Mesenchymal stem cell (in vitro differentiated cells and primary cell): Measurements from ENCODE around the gene NRG3.

Source experiments
- DNase-seq: peaks from one replicate; pipeline ENCODE4 v3.0.0-alpha.2; 2013
- H2AFZ ChIP-seq: one replicate; pipeline ENCODE4 v1.6.1; 2013; ENCODE audit warnings: low read depth, mild to moderate bottlenecking, control low read depth, inconsistent platforms, low read length, moderate library complexity
- H2AK5ac ChIP-seq: 2 replicates; pipeline ENCODE4 v1.6.1; 2013; ENCODE audit warnings: low read length, moderate library complexity, mild to moderate bottlenecking, inconsistent platforms; ENCODE audit not compliant: severe bottlenecking
- H2BK120ac ChIP-seq: one replicate; pipeline ENCODE4 v1.6.1; 2013; ENCODE audit warnings: low read depth, mild to moderate bottlenecking, inconsistent platforms, low read length, moderate library complexity
- H2BK12ac ChIP-seq, 2 experiments: one replicate each; pipeline ENCODE4 v1.6.1; 2013; ENCODE audit warnings: inconsistent platforms in 2 of 2, low read length in 2 of 2, mild to moderate bottlenecking in 2 of 2, moderate library complexity in 2 of 2, control low read depth in 1 of 2
- H2BK15ac ChIP-seq: one replicate; pipeline ENCODE4 v1.6.1; 2013; ENCODE audit warnings: mild to moderate bottlenecking, low read depth, inconsistent platforms; ENCODE audit not compliant: poor library complexity, severe bottlenecking
- H2BK5ac ChIP-seq: 2 replicates; pipeline ENCODE4 v1.6.1; 2013; ENCODE audit warnings: low read depth, mild to moderate bottlenecking, low read length, control low read depth, inconsistent platforms; ENCODE audit not compliant: poor library complexity, severe bottlenecking
- H3K14ac ChIP-seq, 2 experiments: one replicate each; pipeline ENCODE4 v1.6.1; 2013; ENCODE audit warnings: inconsistent platforms in 2 of 2, low read length in 2 of 2, control low read depth in 1 of 2, mild to moderate bottlenecking in 1 of 2, moderate library complexity in 1 of 2
- H3K18ac ChIP-seq, 2 experiments: one replicate each; pipeline ENCODE4 v1.6.1; 2013; ENCODE audit warnings: inconsistent platforms in 2 of 2, low read length in 2 of 2, control low read depth in 1 of 2, low read depth in 1 of 2, mild to moderate bottlenecking in 1 of 2
- H3K23ac ChIP-seq, 2 experiments: one replicate each; pipeline ENCODE4 v1.6.1; 2013; ENCODE audit warnings: inconsistent platforms in 2 of 2, low read length in 2 of 2, mild to moderate bottlenecking in 2 of 2, moderate library complexity in 2 of 2, control low read depth in 1 of 2
- H3K27ac ChIP-seq: 2 replicates; pipeline ENCODE4 v1.5.1; 2013; ENCODE audit warnings: mild to moderate bottlenecking, moderate library complexity, low read length, control low read depth, inconsistent platforms; ENCODE audit not compliant: poor library complexity, severe bottlenecking
- H3K27me3 ChIP-seq, 2 experiments: 2 replicates each; pipeline versions ENCODE4 v1.6.1 to v1.7.0; 2013; ENCODE audit warnings: low read length in 2 of 2, mild to moderate bottlenecking in 2 of 2, moderate library complexity in 2 of 2, control low read depth in 1 of 2, inconsistent platforms in 1 of 2; ENCODE audit not compliant: control insufficient read depth in 1 of 2, insufficient read depth in 1 of 2
- H3K36me3 ChIP-seq, 2 experiments: 2 replicates each; pipeline versions ENCODE4 v1.6.1 to v1.7.0; 2013; ENCODE audit warnings: low read length in 2 of 2, control low read depth in 1 of 2, inconsistent platforms in 1 of 2, low read depth in 1 of 2, mild to moderate bottlenecking in 1 of 2; ENCODE audit not compliant: insufficient read depth in 2 of 2, control insufficient read depth in 1 of 2
- H3K4ac ChIP-seq, 2 experiments: one replicate each; pipeline ENCODE4 v1.6.1; 2013; ENCODE audit warnings: inconsistent platforms in 2 of 2, low read length in 2 of 2, mild to moderate bottlenecking in 2 of 2, moderate library complexity in 2 of 2, control low read depth in 1 of 2, low read depth in 1 of 2
- H3K4me1 ChIP-seq: 2 replicates; pipeline ENCODE4 v1.6.1; 2013; ENCODE audit warnings: low read depth, low read length, control low read depth; ENCODE audit not compliant: control insufficient read depth, insufficient read depth
- H3K4me2 ChIP-seq: 2 replicates; pipeline ENCODE4 v1.6.1; 2013; ENCODE audit warnings: low read length, mild to moderate bottlenecking, inconsistent platforms; ENCODE audit not compliant: poor library complexity, severe bottlenecking
- H3K4me3 ChIP-seq, 2 experiments: 2 replicates each; pipeline versions ENCODE4 v1.5.1 to v1.7.0; 2013; ENCODE audit warnings: low read length in 2 of 2, mild to moderate bottlenecking in 2 of 2, control low read depth in 1 of 2, low read depth in 1 of 2; ENCODE audit not compliant: insufficient read depth in 1 of 2
- H3K79me1 ChIP-seq: replicated peaks from 2 replicates; pipeline ENCODE4 v1.6.1; 2013; ENCODE audit warnings: mild to moderate bottlenecking, control low read depth, low read length, inconsistent platforms; ENCODE audit not compliant: poor library complexity, severe bottlenecking
- H3K9ac ChIP-seq: 2 replicates; pipeline ENCODE4 v1.7.0; 2013; ENCODE audit warnings: mild to moderate bottlenecking, low read length, moderate library complexity
- H3K9me3 ChIP-seq: 2 replicates; pipeline ENCODE4 v1.7.0; 2013; ENCODE audit warnings: mild to moderate bottlenecking, low read length; ENCODE audit not compliant: control insufficient read depth
- H4K8ac ChIP-seq: one replicate; pipeline ENCODE4 v1.6.1; 2013; ENCODE audit warnings: inconsistent platforms, mild to moderate bottlenecking, low read length, moderate library complexity
- H4K91ac ChIP-seq: one replicate; pipeline ENCODE4 v1.6.1; 2013; ENCODE audit warnings: mild to moderate bottlenecking, low read length, inconsistent platforms
- WGBS: methylation state at CpG from one replicate; pipeline ENCODE4 v1.1.7; 2013; ENCODE audit warnings: mixed read lengths; 5-methylcytosine and 5-hydroxymethylcytosine counted together

Gene NRG3

GRCh38 chr10:82161264-82161663 is 286.3 kb downstream of the NRG3 start:
- Histone ChIP-seq H3K9ac (no peak overlapping the region), H3K4me1 (no peaks in the 10 kb centered on the region), H3K14ac (no peak overlapping the region), H3K4ac (no peak overlapping the region), H3K36me3 (no peaks in the 10 kb centered on the region), H3K4me2 (no peak overlapping the region), H2BK12ac (no peak overlapping the region), H3K23ac (no peak overlapping the region), H3K27me3 (no peaks in the 10 kb centered on the region), H2BK5ac (no peak overlapping the region), H3K79me1 (no peaks in the 10 kb centered on the region), H2BK15ac (no peak overlapping the region), H3K27ac (no peak overlapping the region), H3K18ac (no peak overlapping the region), H2BK120ac (no peak overlapping the region), H4K8ac (no peak overlapping the region), H3K9me3 (no peaks in the 10 kb centered on the region), H2AFZ (no peak overlapping the region), H4K91ac (no peak overlapping the region), H3K4me3 (no peak overlapping the region), H2AK5ac (no peak overlapping the region)
- DNase-seq: no peak
- 86% methylated on average over 1 of the region's 2 CpGs for WGBS

- 66% methylated on average over 3 of the region's 4 CpGs for WGBS
Measured at GRCh38 chr10:82162549-82163195, 287.7 kb downstream of the NRG3 start.

GRCh38 chr10:82171899-82172298 is 296.9 kb downstream of the NRG3 start:
- no peak overlapping the region for H3K9ac ChIP-seq
- 95% methylated on average over 1 of the region's 3 CpGs for WGBS
- no peak overlapping the region for H2BK15ac ChIP-seq
- no peak overlapping the region for H3K4ac ChIP-seq
- no peak overlapping the region for H2AK5ac ChIP-seq
- H2BK12ac ChIP-seq: no peak overlapping the region
- H3K4me1 ChIP-seq: no peaks in the 10 kb centered on the region
- H4K91ac ChIP-seq: no peak overlapping the region
- no peaks in the 10 kb centered on the region for H3K27me3 ChIP-seq
- DNase-seq: no peak
- no peak overlapping the region for H3K4me2 ChIP-seq
- no peak overlapping the region for H3K23ac ChIP-seq
- no peak overlapping the region for H3K18ac ChIP-seq
- H2AFZ ChIP-seq: no peak overlapping the region
- H2BK120ac ChIP-seq: no peak overlapping the region
- no peak overlapping the region for H2BK5ac ChIP-seq
- H3K36me3 ChIP-seq: no peaks in the 10 kb centered on the region
- no peak overlapping the region for H3K14ac ChIP-seq
- H3K27ac ChIP-seq: no peak overlapping the region
- no peak overlapping the region for H3K4me3 ChIP-seq
- no peaks in the 10 kb centered on the region for H3K9me3 ChIP-seq
- no peaks in the 10 kb centered on the region for H3K79me1 ChIP-seq
- H4K8ac ChIP-seq: no peak overlapping the region

More at GRCh38 chr10:82162549-82163195, 287.7 kb downstream of the NRG3 start:
- no peak overlapping the region for H3K4me2 ChIP-seq
- no peak overlapping the region for H3K18ac ChIP-seq
- no peak overlapping the region for H3K9ac ChIP-seq
- no peak overlapping the region for H2AFZ ChIP-seq
- H3K27me3 ChIP-seq: no peaks in the 10 kb centered on the region
- no peaks in the 10 kb centered on the region for H3K36me3 ChIP-seq
- H2BK5ac ChIP-seq: no peak overlapping the region
- no peak overlapping the region for H2BK12ac ChIP-seq
- no peak for DNase-seq
- H3K4ac ChIP-seq: no peak overlapping the region
- no peaks in the 10 kb centered on the region for H3K79me1 ChIP-seq
- H3K4me1 ChIP-seq: no peaks in the 10 kb centered on the region
- H4K8ac ChIP-seq: no peak overlapping the region
- no peak overlapping the region for H2BK120ac ChIP-seq
- no peak overlapping the region for H2BK15ac ChIP-seq
- no peak overlapping the region for H3K4me3 ChIP-seq
- H3K9me3 ChIP-seq: no peaks in the 10 kb centered on the region
- no peak overlapping the region for H3K27ac ChIP-seq
- no peak overlapping the region for H3K14ac ChIP-seq
- no peak overlapping the region for H3K23ac ChIP-seq
- H2AK5ac ChIP-seq: no peak overlapping the region
- H4K91ac ChIP-seq: no peak overlapping the region

DNA sequence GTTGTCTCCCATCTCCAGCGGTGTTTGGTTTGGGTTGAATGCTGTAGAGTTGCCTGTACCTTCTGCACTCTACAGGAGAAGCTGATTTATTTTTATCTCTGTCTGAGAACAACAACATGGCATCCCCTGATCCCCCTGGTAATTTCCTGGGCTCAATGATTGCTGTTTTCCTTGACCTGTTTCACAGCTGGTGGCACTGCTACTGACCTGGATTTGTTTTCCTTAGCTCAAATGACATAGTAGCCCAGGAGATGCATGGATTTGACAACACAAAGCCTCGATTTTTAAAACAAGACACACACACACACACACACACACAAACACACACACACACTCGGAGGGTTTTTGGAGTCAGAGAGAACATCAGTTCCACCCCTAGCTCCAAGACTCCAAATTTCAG is 301.6 kb downstream of the NRG3 start:
- no peak overlapping the region for H2BK120ac ChIP-seq
- no peak overlapping the region for H3K23ac ChIP-seq
- no peak overlapping the region for H4K91ac ChIP-seq
- no peak overlapping the region for H2BK12ac ChIP-seq
- no peak overlapping the region for H3K4me2 ChIP-seq
- no peak overlapping the region for H2AK5ac ChIP-seq
- DNase-seq: no peak
- 50% methylated on average over 3 of the region's 3 CpGs for WGBS
- no peaks in the 10 kb centered on the region for H3K4me1 ChIP-seq
- no peaks in the 10 kb centered on the region for H3K27me3 ChIP-seq
- H2BK5ac ChIP-seq: no peak overlapping the region
- no peak overlapping the region for H3K4ac ChIP-seq
- H2AFZ ChIP-seq: no peak overlapping the region
- H3K27ac ChIP-seq: no peak overlapping the region
- no peak overlapping the region for H3K4me3 ChIP-seq
- no peaks in the 10 kb centered on the region for H3K36me3 ChIP-seq
- no peak overlapping the region for H3K9ac ChIP-seq
- peak overlapping the region in 1 of 2 experiments; percentile 8 for H3K18ac ChIP-seq
- no peaks in the 10 kb centered on the region for H3K79me1 ChIP-seq
- H3K9me3 ChIP-seq: peaks cover 5% of the 10 kb centered on the region
- no peak overlapping the region for H3K14ac ChIP-seq
- no peak overlapping the region for H2BK15ac ChIP-seq
- H4K8ac ChIP-seq: no peak overlapping the region
